Measurements from ENCODE around the gene KLRC3. TPM values are rescaled to one million over a fixed set of nuclear protein-coding genes. Genes with fewer than 3 reads are reported as not detected.
A peak's percentile ranks its signal among the peaks of the same experiment; 100 is the strongest.
"Not testable (repeated sequence)": the region's sequence is repeated elsewhere in the genome, so short reads cannot be mapped to it uniquely, and the experiment has no call there.

The KLRC3 gene
- total RNA-seq, 1 donor from 2014 or later, result not detected

DNA sequence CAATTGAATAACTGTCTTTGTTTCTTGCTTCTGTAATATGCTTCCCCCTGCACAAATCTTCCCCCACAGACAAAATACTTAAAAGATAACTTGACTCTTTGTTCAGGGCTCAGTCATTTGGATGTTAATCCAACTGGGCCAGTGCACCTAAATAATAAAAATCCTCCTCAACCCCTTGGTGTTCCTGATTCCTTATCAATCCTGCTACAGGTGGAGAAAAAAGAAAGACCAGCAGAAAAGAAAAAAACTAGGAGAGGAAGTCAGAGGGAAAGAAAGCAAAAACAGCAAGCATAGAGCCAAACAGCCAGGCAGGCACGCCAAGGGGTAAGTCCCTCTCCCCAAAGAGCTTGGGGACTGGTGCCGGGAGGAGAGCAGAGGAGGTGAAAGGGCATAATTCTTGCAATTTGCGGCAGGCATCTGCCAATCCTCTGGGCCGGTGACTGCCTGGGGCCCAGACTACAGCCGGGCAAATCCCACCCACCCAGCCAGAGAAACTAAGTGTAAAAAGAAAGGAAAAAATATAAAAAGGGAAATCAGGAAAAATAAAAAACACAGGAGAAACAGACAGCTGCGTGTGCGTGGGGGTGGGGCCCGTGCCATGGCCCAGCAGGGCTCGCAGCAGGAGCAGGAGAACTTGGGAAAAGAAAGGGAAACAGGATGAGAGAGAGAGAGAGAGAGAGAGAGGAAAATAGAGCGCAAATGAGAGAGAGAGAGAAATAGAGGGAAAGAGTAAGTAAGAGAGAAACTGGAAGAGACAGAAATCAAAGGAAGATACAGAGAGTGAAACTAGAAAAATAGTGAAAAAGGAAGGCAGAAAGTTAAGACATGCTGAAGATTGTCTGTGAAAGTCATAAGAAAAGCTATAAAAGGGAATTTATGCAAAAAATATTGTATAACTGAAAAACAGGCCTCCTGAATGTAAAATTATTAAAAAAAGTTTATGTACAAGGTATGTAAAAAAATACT, 51.9 kb downstream of the KLRC3 start:
- Histone ChIP-seq H3K4me3 (ENCODE audit: low read depth, low read length) (no peak overlapping the region), H3K36me3 (ENCODE audit: control insufficient read depth, insufficient read depth, low read length) (no peaks in the 10 kb centered on the region), H3K27me3 (ENCODE audit: control insufficient read depth, insufficient read depth, low read length) (no peaks in the 10 kb centered on the region)
- no peak for TF ChIP-seq CTCF (IDR thresholded peaks at IDR 0.05; ENCODE audit: insufficient read depth, low read length, poor library complexity, severe bottlenecking)
- no peak for DNase-seq (ENCODE audit: low read depth)

DNA sequence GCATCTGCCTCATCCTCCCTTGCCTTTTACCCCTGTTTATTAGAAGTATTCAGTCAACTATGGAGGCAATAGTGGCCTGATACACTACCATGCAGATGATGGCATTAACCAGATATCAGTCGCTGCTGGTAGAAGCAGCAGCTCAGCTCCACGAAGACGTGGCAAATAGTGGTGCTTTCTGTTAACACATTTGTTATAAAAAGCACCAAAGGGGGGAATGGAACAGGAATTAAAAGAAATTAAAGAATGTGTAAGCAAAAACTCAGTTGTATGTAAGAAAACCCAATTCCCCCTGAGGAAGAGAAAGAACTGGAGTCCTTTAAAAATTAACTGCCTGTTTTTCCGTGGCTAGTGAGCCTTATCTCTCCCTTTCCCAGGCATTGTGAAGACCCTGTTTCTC, 52.7 kb downstream of the KLRC3 start:
- not testable (repeated sequence) for H3K36me3 ChIP-seq (ENCODE audit: control insufficient read depth, insufficient read depth, low read length); H3K27me3 ChIP-seq (ENCODE audit: control insufficient read depth, insufficient read depth, low read length); DNase-seq (ENCODE audit: low read depth); H3K4me3 ChIP-seq (ENCODE audit: low read depth, low read length)

- no peak for TF ChIP-seq CTCF (IDR thresholded peaks at IDR 0.05; ENCODE audit: insufficient read depth, low read length, poor library complexity, severe bottlenecking)
- no peak overlapping the region for H3K4me3 ChIP-seq (ENCODE audit: low read depth, low read length)
- no peaks in the 10 kb centered on the region for H3K36me3 ChIP-seq (ENCODE audit: control insufficient read depth, insufficient read depth, low read length)
- H3K27me3 ChIP-seq (ENCODE audit: control insufficient read depth, insufficient read depth, low read length), result no peaks in the 10 kb centered on the region
- no peak for DNase-seq (ENCODE audit: low read depth)
Observed at GRCh38 chr12:10366875-10367274, 53.5 kb downstream of the KLRC3 start.

- Histone ChIP-seq H3K4me3 (ENCODE audit: low read depth, low read length) (peak overlapping the region; percentile 51), H3K36me3 (ENCODE audit: control insufficient read depth, insufficient read depth, low read length) (no peaks in the 10 kb centered on the region), H3K27me3 (ENCODE audit: control insufficient read depth, insufficient read depth, low read length) (no peaks in the 10 kb centered on the region)
- peak; percentile 32 for TF ChIP-seq CTCF (IDR thresholded peaks at IDR 0.05; ENCODE audit: insufficient read depth, low read length, poor library complexity, severe bottlenecking)
- DNase-seq (ENCODE audit: low read depth), result no peak
Observed at GRCh38 chr12:10365696-10366405, 54.5 kb downstream of the KLRC3 start.

GRCh38 chr12:10364815-10365622, 55.4 kb downstream of the KLRC3 start:
- DNase-seq (ENCODE audit: low read depth), result no peak

More at GRCh38 chr12:10364815-10365622, 55.4 kb downstream of the KLRC3 start:
- peak overlapping the region; percentile 51 for H3K4me3 ChIP-seq (ENCODE audit: low read depth, low read length)
- H3K27me3 ChIP-seq (ENCODE audit: control insufficient read depth, insufficient read depth, low read length), result no peaks in the 10 kb centered on the region
- TF ChIP-seq CTCF (IDR thresholded peaks at IDR 0.05; ENCODE audit: insufficient read depth, low read length, poor library complexity, severe bottlenecking), result no peak
- H3K36me3 ChIP-seq (ENCODE audit: control insufficient read depth, insufficient read depth, low read length), result no peaks in the 10 kb centered on the region
